GM18867 (cell line): ENCODE measurements around the gene TENT4B.
"Not testable (repeated sequence)": the region's sequence is repeated elsewhere in the genome, so short reads cannot be mapped to it uniquely, and the experiment has no call there.

Source experiments
- ATAC-seq: cut with Tn5 transposase; IDR thresholded peaks from one replicate; pipeline ENCODE4 v1.9.1; 2021; ENCODE audit warnings: mild to moderate bottlenecking, moderate library complexity; ENCODE audit not compliant: unreplicated experiment

TENT4B gene

DNA sequence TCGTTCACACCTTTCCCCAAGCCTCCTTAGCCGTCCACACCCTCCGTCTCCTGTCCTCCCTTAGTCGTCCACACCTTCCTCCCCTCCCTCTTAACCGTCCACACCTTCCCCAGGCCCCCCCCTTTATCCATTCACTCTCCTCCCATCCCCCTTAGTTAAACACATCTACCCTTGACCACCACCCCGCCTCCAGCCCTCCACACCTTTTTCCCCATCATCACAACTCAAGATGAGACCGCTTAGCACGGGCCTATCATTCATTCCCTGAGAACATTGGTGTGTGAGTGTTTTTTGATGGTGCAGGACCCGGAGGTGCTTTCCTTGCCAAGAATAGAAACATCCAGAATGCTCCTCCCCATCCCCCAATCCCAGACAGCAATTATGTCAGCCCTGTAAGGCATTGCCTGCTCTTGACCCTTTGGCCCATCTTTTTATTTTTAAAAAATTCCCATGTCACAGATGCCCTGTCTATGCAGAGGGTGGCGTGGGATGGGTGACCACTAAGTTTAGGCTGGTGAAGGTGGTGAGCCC, 1.4 kb downstream of the TENT4B start:
- ATAC-seq: no peak

DNA sequence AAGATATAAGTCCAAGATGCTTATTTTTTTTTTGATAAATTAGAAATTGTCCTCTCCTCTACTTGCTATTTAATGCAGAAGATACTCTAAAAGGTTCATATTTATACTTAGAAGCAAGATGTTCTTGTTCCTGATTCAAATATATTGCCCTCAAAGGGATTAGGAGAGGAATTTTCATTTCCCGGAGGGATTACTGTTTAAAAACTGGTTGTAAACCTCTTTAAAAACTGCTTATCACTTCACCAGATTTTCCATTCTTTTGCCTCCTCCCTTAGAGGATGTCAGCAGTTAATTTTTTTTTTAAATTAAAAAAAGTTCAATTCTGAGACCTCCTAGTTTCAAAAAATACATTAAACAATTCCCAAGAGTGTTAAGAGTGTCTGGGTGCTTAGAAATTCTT, 2.8 kb downstream of the TENT4B start:
- no peak for ATAC-seq

DNA sequence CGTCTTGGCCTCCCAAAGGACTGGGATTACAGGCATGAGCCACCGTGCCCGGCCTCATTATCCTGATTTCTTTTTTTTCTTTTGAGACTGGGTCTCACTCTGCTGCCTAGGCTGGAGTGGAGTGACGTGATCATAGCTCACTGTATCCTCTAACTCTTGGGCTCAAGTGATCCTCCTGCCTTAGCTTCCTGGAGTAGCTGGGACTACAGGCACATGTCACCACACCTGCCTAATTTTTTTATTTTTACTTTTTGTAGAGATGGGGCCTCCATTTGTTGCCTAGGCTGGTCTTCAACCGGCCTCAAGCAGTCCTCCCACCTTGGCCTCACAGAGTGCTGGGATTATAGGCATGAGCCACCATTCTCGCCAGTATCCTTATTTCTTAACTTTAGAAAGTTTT, 3.5 kb downstream of the TENT4B start:
- no peak for ATAC-seq

DNA sequence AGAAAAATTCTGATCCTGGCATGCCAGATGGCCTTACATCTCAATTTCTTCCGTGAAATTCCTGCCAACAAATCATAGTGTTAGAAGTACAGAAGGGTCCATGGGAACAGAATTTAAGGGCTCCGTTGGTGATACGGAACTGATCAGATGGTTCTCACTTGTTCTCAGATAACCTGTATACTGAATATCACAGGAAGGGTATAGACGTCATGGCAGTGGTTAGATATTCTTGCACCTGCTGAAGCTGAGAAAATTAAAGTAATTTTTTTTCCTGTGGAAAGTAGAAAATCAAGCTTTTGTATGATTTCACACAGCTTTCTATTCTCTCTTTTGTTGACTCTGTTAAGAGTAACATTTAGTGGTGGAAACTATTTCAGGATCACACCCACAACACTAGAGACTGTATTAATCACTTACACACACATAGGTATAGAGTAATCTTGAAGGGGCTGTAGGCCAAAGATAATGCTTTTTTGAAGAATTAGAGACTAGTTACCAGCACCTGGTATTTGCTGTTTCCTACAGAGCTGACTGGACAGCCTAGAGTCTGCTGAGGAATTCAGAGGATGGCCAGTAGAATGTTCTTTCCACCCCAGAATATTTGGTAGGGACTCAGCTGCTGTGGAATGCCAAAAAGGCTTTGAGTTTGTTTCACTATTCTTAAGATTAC, 7.5 kb downstream of the TENT4B start:
- ATAC-seq: no peak

DNA sequence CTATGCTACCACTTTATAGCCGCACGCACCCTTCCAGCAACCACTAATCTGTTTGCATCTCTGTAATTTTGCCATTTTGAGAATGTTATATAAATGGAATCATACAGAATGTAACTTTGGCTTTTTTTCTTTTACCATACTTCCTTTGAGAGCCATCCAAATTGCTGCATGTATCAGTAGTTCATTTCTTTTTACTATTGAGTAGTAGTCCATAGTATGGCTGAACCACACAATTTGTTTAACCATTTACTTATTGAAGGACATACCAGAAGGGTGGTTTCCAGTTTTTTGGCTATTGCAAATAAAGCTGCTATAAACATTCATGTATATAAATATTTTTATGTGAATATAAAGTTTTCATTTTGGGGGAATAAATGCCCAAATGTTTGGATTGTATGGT, 8.8 kb downstream of the TENT4B start:
- ATAC-seq: no peak

DNA sequence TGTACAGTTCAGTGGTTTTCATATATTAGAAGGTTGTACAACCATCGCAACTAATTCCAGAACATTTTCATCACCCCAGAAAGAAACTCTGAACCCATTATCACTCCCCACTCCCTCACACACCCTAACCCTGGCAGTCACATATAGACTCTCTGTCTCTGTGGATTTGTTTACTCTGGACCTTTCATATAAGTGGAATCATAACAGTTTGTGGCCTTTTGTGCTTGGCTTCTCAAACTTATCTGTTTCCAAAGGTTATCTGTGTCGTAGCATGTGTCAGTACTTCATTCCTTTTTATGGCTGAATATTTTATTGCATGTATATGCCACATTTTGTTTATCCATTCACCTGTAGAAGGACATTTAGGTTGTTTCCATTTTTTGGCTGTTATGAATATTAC, 12.4 kb downstream of the TENT4B start:
- no peak for ATAC-seq

DNA sequence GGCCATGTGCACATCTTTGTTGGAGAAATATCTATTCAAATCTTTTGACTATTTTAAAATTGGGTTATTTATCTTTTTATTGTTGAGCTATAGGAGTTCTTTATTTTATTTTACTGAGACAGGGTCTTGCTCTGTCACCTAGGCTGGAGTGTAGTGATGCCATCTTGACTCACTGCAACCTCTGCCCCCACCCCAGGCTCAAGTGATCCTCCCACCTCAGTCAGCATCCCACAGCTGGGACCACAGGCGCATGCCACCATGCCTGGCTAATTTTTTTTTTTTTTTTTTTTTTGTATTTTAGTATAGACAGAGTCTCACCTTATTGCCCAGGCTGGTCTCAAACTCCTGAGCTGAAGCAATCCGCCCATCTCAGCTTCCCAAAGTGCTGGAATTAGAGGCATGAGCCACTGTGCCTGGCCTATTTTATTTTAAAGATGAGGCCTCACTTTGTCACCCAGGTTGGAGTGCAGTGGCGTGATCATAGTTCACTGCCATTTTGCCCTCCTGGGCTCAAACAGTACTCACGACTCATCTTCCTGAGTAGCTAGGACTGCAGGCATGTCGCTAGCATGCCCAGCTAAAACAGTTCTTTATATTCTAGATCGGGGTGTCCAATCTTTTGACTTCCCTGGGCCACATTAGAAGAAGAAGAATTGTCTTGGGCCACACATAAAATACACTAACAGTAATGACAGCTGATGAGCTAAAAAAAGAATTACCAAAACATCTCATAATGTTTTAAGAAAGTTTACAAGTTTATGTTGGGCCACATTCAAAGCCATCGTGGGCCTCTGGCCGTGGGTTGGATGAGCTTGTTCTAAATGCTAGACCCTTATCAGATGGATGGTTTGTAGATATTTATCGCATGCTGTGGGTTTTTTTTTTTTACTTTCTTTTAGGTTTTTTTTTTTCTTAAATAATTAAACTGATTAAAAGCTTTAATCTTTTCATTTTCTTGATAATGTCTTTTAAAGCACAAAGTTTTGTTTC, 13.7 kb downstream of the TENT4B start:
- no peak for ATAC-seq

DNA sequence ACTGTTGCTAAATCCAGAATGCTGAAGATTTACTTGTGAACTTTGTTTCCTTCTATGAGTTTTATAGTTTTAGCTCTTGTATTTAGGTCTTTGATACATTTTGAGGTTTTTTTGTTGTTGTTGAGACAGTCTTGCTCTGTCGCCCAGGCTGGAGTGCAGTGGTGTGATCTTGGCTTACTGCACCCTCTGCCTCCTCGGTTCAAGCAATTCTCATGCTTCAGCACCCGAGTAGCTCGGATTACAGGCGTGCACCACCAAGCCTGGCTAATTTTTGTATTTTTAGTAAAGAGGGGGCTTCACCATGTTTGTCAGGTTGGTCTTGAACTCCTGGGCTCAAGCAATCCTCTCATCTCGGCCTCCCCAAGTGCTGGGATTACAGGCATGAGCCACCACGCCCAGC, 14.4 kb downstream of the TENT4B start:
- no peak for ATAC-seq

DNA sequence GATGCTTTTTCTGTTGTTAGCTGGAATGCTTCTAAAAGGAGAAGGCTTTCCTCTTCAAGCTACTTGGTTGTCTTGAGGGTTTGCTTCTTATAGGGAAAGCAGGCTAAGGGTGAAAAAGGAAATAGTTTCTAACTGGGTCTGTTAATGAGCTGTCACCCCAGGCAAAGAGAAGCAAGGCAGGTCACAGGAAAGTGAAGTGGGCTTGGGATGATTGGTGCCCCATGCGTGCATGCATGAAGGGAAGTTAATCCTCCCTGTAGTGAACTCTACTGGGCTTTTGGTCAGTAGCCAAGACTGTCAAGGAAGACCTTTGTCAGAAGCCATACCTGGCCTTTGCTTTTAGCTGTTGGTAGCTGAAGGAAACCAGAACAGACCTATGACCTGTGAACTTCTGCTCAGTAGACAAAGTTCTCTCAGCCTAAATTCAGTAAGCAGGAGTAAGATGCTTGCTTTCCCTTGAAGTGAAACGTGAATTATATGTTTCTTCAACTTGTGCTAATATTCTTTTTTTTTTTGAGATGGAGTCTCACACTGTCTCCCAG, 16.5 kb downstream of the TENT4B start:
- ATAC-seq: no peak

DNA sequence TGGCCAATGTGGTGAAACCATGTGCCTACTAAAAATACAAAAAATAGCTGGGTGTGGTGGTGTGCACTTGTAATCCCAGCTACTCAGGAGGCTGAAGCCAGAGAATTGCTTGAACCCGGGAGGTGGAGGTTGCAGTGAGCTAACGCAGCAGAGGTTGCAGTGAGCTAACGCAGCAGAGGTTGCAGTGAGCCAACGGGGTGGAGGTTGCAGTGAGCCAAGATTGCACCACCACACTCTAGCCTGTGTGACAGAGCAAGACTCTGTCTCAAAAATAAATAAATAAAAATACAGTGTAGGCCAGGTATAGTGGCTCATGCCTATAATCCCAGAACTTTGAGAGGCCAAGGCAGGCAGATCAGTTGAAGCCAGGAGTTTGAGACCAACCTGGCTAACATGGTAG, 18.7 kb downstream of the TENT4B start:
- ATAC-seq: not testable (repeated sequence)

DNA sequence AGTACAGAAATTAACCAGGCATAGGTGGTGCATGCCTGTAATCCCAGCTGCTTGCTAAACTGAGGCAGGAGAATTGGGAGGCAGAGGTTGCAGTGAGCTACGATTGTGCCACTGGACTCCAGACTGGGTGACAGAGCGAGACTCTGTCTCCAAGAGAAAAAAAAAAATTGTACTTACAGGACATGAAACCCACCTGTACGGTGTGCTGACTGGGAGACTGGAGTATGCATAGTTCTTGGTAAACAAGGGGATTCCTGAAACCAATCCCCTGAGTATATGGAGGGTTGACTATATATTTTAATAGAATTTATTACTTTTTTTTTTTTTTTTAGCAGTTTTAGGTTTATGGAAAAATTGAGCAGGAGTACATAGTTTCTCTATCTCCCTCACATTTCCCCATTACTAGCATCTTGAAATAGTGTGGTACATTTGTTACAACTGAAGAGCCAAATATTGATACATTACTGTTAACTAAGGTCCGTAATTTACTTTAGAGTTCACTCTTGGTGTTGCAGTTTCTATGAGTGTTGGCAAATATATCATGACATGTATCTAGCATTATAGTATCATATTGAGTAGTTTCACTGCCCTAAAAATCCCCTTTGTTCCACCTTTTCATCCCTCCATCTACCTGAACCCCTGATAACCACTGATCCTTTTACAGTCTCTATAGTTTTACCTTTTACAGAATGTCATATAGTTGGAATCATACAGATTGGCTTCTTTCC, 19.3 kb downstream of the TENT4B start:
- ATAC-seq: no peak

DNA sequence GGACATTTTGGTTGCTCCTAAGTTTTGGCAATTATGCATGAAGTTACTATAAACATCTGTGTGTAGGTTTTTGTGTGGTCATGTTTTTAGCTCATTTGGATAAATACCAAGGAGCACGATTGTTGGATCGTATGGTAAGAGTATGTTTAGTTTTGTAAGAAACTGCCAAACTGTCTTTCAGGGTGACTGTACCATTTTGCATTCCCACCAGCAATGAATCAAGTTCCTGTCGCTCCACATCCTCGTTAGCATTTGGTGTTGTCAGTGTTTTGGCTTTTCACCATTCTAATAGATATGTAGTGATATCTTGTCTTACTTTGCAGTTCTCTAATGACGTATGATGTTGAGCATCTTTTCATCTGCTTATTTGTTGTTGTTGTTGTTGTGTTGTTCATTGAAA, 20.2 kb downstream of the TENT4B start:
- no peak for ATAC-seq

DNA sequence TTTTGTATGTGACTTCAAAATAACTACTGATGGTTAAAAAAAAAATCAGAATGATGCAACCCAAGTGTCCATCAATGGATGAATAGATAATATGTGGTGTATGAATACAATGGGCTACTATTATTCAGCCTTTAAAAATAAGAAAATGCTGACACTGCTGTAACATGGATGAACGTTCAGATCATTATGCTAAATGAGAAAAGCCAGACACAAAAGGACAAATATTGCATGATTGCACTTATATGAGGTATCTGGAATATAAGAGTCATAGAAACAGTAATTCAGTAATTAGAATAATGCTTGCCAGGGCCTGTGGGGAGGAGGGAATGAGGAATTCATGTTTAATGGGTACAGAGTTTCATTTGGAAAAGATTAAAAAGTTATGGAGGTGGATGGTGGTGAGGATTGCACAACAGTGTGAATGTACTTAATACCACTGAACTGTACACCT, 25.4 kb downstream of the TENT4B start:
- ATAC-seq: no peak

DNA sequence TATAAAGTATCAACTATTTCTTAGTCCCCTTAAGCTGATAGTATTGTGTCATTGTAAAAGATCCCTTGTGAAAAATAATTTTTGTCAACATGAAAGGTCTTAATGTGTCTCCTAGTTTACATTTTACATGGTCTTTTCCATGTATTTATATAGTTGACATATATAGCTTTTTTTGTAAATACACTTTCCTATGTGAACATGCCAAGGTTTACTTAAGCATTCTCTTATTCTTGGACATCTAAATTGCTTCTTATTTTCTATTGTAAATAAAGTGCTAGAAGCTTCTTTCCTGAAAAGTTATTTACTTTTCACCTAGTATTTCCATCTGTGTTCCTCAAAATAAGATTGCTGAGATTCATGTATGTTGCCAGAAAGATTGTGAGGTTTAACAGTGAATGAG, 29.3 kb downstream of the TENT4B start:
- no peak for ATAC-seq

DNA sequence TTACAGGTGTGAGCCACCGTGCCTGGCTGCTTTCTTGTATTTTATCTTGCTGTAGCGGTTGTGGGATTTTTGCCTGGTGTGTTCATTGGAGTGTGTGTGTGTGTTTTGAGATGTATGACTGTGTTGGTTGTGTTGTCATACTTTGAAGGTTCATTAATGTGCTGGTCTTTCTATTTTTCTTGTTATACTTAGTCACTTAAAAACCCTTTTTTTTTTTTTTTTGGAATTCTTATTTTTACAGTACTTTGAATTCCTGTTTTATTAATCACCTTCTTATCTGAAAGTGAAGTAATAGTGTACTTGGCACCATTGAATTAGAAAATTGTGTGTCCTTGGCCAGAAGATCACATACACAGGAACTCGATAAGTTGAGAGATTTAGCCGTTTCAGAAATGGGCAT, 30.2 kb downstream of the TENT4B start:
- ATAC-seq: no peak

DNA sequence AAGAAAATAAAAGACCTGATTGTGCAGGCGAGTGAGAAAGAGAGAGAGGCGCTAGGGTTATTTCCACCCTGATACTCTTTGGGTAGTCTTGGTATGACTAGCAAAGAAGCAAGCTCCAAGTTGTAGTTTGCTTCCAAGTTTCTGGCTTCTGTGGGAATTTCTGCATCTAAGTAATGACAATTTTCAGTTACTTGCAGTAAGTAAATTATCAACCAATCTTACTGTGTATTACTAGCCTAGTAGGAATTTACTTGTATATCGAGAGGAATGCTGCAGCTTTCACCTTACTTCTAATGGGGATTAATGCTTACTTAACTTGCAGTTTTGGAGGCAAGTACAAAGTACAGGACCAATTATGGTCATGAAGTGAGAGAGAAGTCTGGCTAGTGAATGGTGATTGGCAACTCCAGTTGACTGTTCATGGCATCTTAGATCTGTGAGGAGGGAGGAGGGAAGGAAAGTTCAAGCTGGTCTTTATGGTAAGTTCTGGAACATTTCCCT, 31.9 kb downstream of the TENT4B start:
- no peak for ATAC-seq

DNA sequence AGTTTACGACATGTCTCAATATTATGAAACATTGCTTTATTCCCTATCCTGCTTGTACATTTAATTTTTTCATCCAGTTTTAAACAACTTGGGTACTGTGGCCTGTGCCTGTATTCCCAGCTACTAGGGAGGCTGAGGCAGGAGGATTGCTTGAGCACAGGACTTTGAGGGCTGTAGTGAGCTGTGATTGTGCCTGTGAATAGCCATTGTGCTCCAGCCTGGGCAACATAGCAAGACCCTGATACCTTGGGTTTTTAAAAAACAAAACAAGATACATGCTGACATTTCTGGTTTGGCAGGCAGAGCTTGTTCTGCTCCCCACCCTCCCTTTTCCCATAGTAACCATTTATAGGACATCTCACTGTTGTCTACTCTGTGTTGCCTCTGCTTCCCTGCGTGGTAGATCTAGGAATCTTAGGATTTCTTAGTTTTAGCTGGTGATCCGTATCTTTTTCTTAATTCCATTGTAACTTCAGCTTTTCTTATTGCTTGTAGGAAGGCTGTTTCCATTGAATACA, 35.6 kb downstream of the TENT4B start:
- ATAC-seq: no peak

DNA sequence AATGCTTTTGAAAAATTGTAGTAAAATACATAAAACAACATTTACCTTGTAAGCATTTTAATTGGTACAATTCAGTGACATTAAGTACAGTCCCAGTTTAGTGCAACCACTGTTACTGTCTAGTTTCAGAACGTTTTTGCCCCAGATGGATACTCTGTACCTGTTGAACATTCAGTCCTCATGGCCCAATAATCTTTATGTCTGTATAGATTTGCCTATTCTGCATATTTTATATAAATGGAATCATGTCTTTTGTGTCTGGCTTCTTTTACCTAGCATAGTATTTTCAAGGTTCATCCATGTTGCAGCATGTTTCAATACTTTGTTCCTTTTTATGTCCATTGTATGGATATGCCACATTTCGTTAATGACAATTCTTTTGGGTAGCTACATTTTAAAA, 37.2 kb downstream of the TENT4B start:
- no peak for ATAC-seq

DNA sequence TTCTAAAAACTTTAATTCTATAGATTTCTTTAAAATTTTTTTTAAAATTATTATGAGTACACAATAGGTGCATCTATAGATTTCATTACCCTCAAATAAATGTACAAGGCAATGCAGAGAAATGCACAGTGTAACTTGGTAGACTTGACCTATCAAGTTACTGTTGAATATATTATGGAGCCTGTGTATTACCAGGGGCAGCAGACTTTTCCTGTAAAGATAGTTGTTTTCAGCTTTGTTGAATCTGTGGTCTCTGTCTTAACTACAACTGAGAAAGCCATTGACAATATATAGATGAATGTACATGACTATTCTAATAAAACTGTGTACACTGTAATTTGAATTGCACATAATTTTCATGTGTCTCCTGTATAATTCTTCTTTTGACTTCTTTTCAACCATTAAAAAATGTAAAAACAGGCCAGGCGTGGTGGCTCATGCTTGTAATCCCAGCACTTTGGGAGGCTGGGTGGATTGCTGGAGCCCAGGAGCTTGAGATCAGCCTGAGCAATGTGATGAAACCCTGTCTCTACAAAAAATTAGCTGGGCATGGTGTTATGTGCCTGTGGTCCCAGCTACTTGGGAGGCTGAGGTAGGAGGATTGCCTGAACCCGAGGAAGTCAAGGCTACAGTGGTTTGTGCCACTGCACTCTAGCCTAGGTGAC, 39.4 kb downstream of the TENT4B start:
- no peak for ATAC-seq

DNA sequence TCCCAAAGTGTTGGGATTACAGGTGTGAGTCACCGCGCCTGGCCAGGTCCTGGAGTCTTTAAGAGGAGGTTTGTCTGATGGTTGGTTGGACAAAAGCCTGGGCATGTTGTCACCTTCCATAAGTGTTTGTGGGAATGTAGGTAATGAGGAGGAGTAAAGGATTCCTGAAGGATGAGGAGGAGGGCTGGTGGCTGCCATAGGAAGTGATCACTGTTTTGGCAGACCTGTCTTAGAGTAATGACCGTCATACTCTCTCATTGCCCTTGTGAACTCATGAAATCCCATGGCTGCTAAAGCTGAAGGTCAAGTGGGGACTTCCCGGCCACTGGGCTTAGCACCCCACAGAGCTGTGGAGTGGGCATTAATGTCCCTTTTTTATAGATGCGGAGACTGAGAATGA, 40.5 kb downstream of the TENT4B start:
- no peak for ATAC-seq
